Prostate gland (tissue), 2 donors: ENCODE data around the gene TBX15.

Experiments used
- CTCF ChIP-seq, 4 experiments: fragments of 200-600 bp in 2 of 4; fragments of 450-650 bp in 2 of 4; sonication (generic) in 2 of 4; IDR thresholded peaks; 1 replicate in 3 of 4; 2 replicates in 1 of 4; pipeline ENCODE4 v1.5.1; 2016 to 2019; ENCODE audit warnings: antibody characterized with exemption in 4 of 4, mild to moderate bottlenecking in 2 of 4, moderate library complexity in 2 of 4
- POLR2A ChIP-seq: fragments of 450-650 bp; IDR thresholded peaks from one replicate; pipeline ENCODE4 v1.6.1; 2016; ENCODE audit warnings: antibody characterized with exemption, mild to moderate bottlenecking
- POLR2AphosphoS5 ChIP-seq: sonication (generic); formaldehyde crosslinking; IDR thresholded peaks from one replicate; pipeline ENCODE4 v1.6.1; 2017; ENCODE audit warnings: antibody characterized with exemption

DNA sequence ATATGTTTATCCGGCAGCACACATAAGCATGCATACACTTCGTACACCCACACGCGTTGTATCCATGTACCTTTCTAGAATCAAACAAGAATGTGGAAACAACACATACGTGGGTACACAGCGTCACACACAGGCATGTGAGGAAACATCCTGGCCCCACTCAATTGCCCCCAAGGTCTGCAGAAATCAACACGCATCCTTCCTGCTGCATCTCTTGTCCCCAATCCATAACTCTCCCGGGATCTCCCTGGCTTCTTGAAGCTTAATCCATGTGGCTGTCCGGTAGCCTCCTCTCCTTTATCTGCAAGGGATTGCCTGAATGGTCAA, 5.5 kb upstream of the TBX15 start:
- TF ChIP-seq CTCF (IDR thresholded peaks at IDR 0.05) = no peak
- TF ChIP-seq POLR2A = no peak
- no peak for TF ChIP-seq POLR2AphosphoS5
